Activated T-cell treated with anti-CD3 and anti-CD28 coated beads for 48 hours (primary cell): ENCODE data around the gene INTS6.
A peak's percentile ranks its signal among the peaks of the same experiment; 100 is the strongest.
"Not testable (repeated sequence)": the region's sequence is repeated elsewhere in the genome, so short reads cannot be mapped to it uniquely, and the experiment has no call there.

Experiments
- DNase-seq: peaks from one replicate; pipeline ENCODE4 v3.0.0-alpha.2; 2020; ENCODE audit warnings: low read depth

INTS6 gene

GRCh38 chr13:51453959-51454703 lies 1.3 kb upstream of the INTS6 start:
- peak; percentile 23 for DNase-seq

GRCh38 chr13:51453207-51453958 lies 547 bp upstream of the INTS6 start:
- DNase-seq: peak; percentile 77

GRCh38 chr13:51451467-51452360 lies 1.1 kb downstream of the INTS6 start:
- peak; percentile 69 for DNase-seq

GRCh38 chr13:51451134-51451466 lies 1.7 kb downstream of the INTS6 start:
- no peak for DNase-seq

GRCh38 chr13:51449018-51449417 lies 3.8 kb downstream of the INTS6 start:
- no peak for DNase-seq

- no peak for DNase-seq
Observed at GRCh38 chr13:51444922-51445321, 7.9 kb downstream of the INTS6 start.

GRCh38 chr13:51440381-51440780 lies 12.5 kb downstream of the INTS6 start:
- no peak for DNase-seq

- no peak for DNase-seq
Observed at GRCh38 chr13:51437550-51438127, 15.2 kb downstream of the INTS6 start.

GRCh38 chr13:51435002-51435578 lies 17.7 kb downstream of the INTS6 start:
- no peak for DNase-seq

- no peak for DNase-seq
Observed at GRCh38 chr13:51432576-51432975, 20.3 kb downstream of the INTS6 start.

GRCh38 chr13:51426982-51427381 lies 25.9 kb downstream of the INTS6 start:
- DNase-seq: no peak

- DNase-seq: no peak
Observed at GRCh38 chr13:51425410-51426042, 27.3 kb downstream of the INTS6 start.

- DNase-seq: no peak
Observed at GRCh38 chr13:51423766-51424165, 29.1 kb downstream of the INTS6 start.

GRCh38 chr13:51422484-51422883 lies 30.4 kb downstream of the INTS6 start:
- no peak for DNase-seq

GRCh38 chr13:51420681-51421490 lies 31.9 kb downstream of the INTS6 start:
- DNase-seq: no peak

GRCh38 chr13:51419001-51419636 lies 33.7 kb downstream of the INTS6 start:
- DNase-seq: no peak

GRCh38 chr13:51417716-51418115 lies 35.1 kb downstream of the INTS6 start:
- no peak for DNase-seq

GRCh38 chr13:51416107-51416506 lies 36.7 kb downstream of the INTS6 start:
- no peak for DNase-seq

GRCh38 chr13:51415339-51415738 lies 37.5 kb downstream of the INTS6 start:
- DNase-seq: not testable (repeated sequence)

GRCh38 chr13:51412431-51412830 lies 40.4 kb downstream of the INTS6 start:
- DNase-seq: no peak
